Sigmoid colon (tissue), 7 donors: Measurements from ENCODE around the gene ADGRV1. TPM values are rescaled to one million over a fixed set of nuclear protein-coding genes. Genes with fewer than 3 reads are reported as not detected.

Experiments
- DNase-seq: peaks from one replicate; pipeline ENCODE4 v3.0.0-alpha.2; 2019
- H3K27ac ChIP-seq, 4 donors: fragments of 200-600 bp; sonication (generic); one replicate each; pipeline ENCODE4 v1.5.1; 2016 to 2019; ENCODE audit warnings: mild to moderate bottlenecking in 1 of 4
- H3K27me3 ChIP-seq, 3 donors: fragments of 200-600 bp; sonication (generic); one replicate each; pipeline ENCODE4 v1.5.1; 2019; ENCODE audit warnings: mild to moderate bottlenecking in 1 of 3
- H3K36me3 ChIP-seq, 4 donors: fragments of 200-600 bp; sonication (generic); one replicate each; pipeline ENCODE4 v1.5.1; 2016 to 2019
- H3K4me1 ChIP-seq, 4 donors: fragments of 200-600 bp; sonication (generic); one replicate each; pipeline ENCODE4 v1.5.1; 2017 to 2019
- H3K4me3 ChIP-seq, 4 donors: fragments of 200-600 bp; sonication (generic); one replicate each; pipeline ENCODE4 v1.5.1; 2017 to 2019; ENCODE audit warnings: mild to moderate bottlenecking in 2 of 4, moderate library complexity in 1 of 4
- H3K9me3 ChIP-seq, 4 donors: fragments of 200-600 bp in 3 of 4; sonication (generic) in 3 of 4; one replicate each; pipeline versions ENCODE4 v1.5.1 to v1.6.1; 2013 to 2019
- CTCF ChIP-seq, 4 experiments: fragments of 450-650 bp in 3 of 4; fragments of 200-600 bp in 1 of 4; IDR thresholded peaks; one replicate each; pipeline ENCODE4 v1.5.1; 2016 to 2019; ENCODE audit warnings: antibody characterized with exemption in 4 of 4, mild to moderate bottlenecking in 3 of 4, moderate library complexity in 2 of 4
- EP300 ChIP-seq, 4 donors: sonication (generic); formaldehyde crosslinking; IDR thresholded peaks; one replicate each; pipeline ENCODE4 v1.6.1; 2017; ENCODE audit warnings: antibody characterized with exemption in 4 of 4
- POLR2A ChIP-seq, 2 donors: fragments of 450-650 bp; IDR thresholded peaks; one replicate each; pipeline ENCODE4 v1.6.1; 2016; ENCODE audit warnings: antibody characterized with exemption in 2 of 2, mild to moderate bottlenecking in 2 of 2, moderate library complexity in 2 of 2
- POLR2AphosphoS5 ChIP-seq, 4 donors: sonication (generic); formaldehyde crosslinking; IDR thresholded peaks; one replicate each; pipeline ENCODE4 v1.6.1; 2017; ENCODE audit warnings: antibody characterized with exemption in 4 of 4
- WGBS, 2 donors: extraction: QIAGEN DNeasy Blood & Tissue Kit; methylation state at CpG; one replicate each; pipeline ENCODE4 v1.1.7; 2013; 5-methylcytosine and 5-hydroxymethylcytosine counted together
- intact Hi-C: fragments of 100-400 bp; cut with DNase I; formaldehyde crosslinking; loops from one replicate; pipeline ENCODE4 v1.15.1; 2023
- polyA plus RNA-seq, 3 donors: library from polyadenylated mRNA; stranded (reverse); fragments of 200-250 nt; gene quantifications; one replicate each; pipeline ENCODE4 v1.2.3, GENCODE V29; 2013
- total RNA-seq, 4 donors: library from RNA; depleted of rRNA; stranded (reverse); fragments of >200 nt; gene quantifications; one replicate each; pipeline ENCODE4 v1.1.0, GENCODE V29; 2016
- donor health status: healthy with polysubstance abuse.
- donor health status: Bipolar disorder and iron deficiency.
- donor health status: healthy.

ADGRV1 gene
- total and polyA plus RNA-seq, 7 donors: 0.54 to 2.1 (median 0.74) TPM; not detected in 1

- TF ChIP-seq POLR2AphosphoS5 (IDR thresholded peaks at IDR 0.05) (no peak), POLR2A (IDR thresholded peaks at IDR 0.05) (no peak), CTCF (IDR thresholded peaks at IDR 0.05) (no peak), EP300 (IDR thresholded peaks at IDR 0.05) (no peak)
- Histone ChIP-seq H3K4me3 (peak overlapping the region in 2 of 4 donors; percentile 84 to 93), H3K36me3 (no peaks in the 10 kb centered on the region), H3K4me1 (peaks cover 0 to 38% (median 19%) of the 10 kb centered on the region in 4 donors), H3K27ac (peak overlapping the region in 3 of 4 donors; percentile 91 to 96 (median 96)), H3K9me3 (no peaks in the 10 kb centered on the region), H3K27me3 (no peaks in the 10 kb centered on the region)
- DNase-seq: no peak
- intact Hi-C loops: no loop called here
- WGBS, 2 donors: 53 to 69% methylated on average over 9 of the region's 9 CpGs
Observed at GRCh38 chr5:90530736-90531487, 27.7 kb upstream of the ADGRV1 start.

GRCh38 chr5:90533794-90534193, 24.8 kb upstream of the ADGRV1 start:
- TF ChIP-seq POLR2AphosphoS5 (IDR thresholded peaks at IDR 0.05) (no peak), EP300 (IDR thresholded peaks at IDR 0.05) (no peak), POLR2A (IDR thresholded peaks at IDR 0.05) (no peak), CTCF (IDR thresholded peaks at IDR 0.05) (no peak)
- DNase-seq: no peak
- WGBS, 2 donors: 85 to 90% methylated on average over 3 of the region's 3 CpGs
- no peaks in the 10 kb centered on the region for H3K9me3 ChIP-seq
- H3K4me1 ChIP-seq: peaks cover 0 to 11% (median 6%) of the 10 kb centered on the region in 4 donors
- intact Hi-C loops: no loop called here
- H3K36me3 ChIP-seq: no peaks in the 10 kb centered on the region
- H3K4me3 ChIP-seq: no peak overlapping the region
- H3K27me3 ChIP-seq: no peaks in the 10 kb centered on the region
- no peak overlapping the region for H3K27ac ChIP-seq

- DNase-seq: no peak
- Histone ChIP-seq H3K9me3 (no peaks in the 10 kb centered on the region), H3K27me3 (no peaks in the 10 kb centered on the region), H3K27ac (no peak overlapping the region), H3K36me3 (no peaks in the 10 kb centered on the region), H3K4me3 (no peak overlapping the region), H3K4me1 (peaks cover 0 to 11% (median 5%) of the 10 kb centered on the region in 4 donors)
- TF ChIP-seq CTCF (IDR thresholded peaks at IDR 0.05) (no peak), EP300 (IDR thresholded peaks at IDR 0.05) (no peak)
- intact Hi-C loops: no loop called here
- 18 to 62% methylated on average over 3 of the region's 3 CpGs for WGBS, 2 donors
Observed at GRCh38 chr5:90534922-90535321, 23.7 kb upstream of the ADGRV1 start.

GRCh38 chr5:90542827-90543519, 15.6 kb upstream of the ADGRV1 start:
- 62 to 78% methylated on average over 4 of the region's 4 CpGs for WGBS, 2 donors
- DNase-seq: no peak
- H3K27ac ChIP-seq: no peak overlapping the region
- H3K9me3 ChIP-seq: no peaks in the 10 kb centered on the region
- no peaks in the 10 kb centered on the region for H3K36me3 ChIP-seq
- intact Hi-C loops: no loop called here
- no peaks in the 10 kb centered on the region for H3K27me3 ChIP-seq
- TF ChIP-seq EP300 (IDR thresholded peaks at IDR 0.05): no peak
- TF ChIP-seq POLR2AphosphoS5 (IDR thresholded peaks at IDR 0.05): no peak
- TF ChIP-seq POLR2A (IDR thresholded peaks at IDR 0.05): no peak
- no peak for TF ChIP-seq CTCF (IDR thresholded peaks at IDR 0.05)
- no peaks in the 10 kb centered on the region for H3K4me1 ChIP-seq
- no peak overlapping the region for H3K4me3 ChIP-seq
